Osteoblast (primary cell): ENCODE measurements around the gene SLC2A9. TPM values are rescaled to one million over a fixed set of nuclear protein-coding genes. Genes with fewer than 3 reads are reported as not detected.

ENCODE experiments used
- DNase-seq: peaks from one replicate; pipeline ENCODE4 v3.0.0; 2011; ENCODE audit warnings: low spot score, mixed read lengths; ENCODE audit not compliant: insufficient read length; ENCODE audit errors: missing footprints
- H2AFZ ChIP-seq: 2 replicates; pipeline ENCODE4 v1.6.0; 2011; ENCODE audit warnings: mild to moderate bottlenecking, low read length
- H3K27ac ChIP-seq: 2 replicates; pipeline ENCODE4 v1.5.1; 2011; ENCODE audit warnings: mild to moderate bottlenecking, low read depth, low read length, moderate library complexity
- H3K27me3 ChIP-seq: 2 replicates; pipeline ENCODE4 v1.6.0; 2012; ENCODE audit warnings: mild to moderate bottlenecking, control low read depth, inconsistent platforms, low read length, moderate library complexity; ENCODE audit not compliant: insufficient read depth
- H3K36me3 ChIP-seq: 2 replicates; pipeline ENCODE4 v1.5.1; 2011; ENCODE audit warnings: mild to moderate bottlenecking, low read length, control low read depth, moderate library complexity; ENCODE audit not compliant: insufficient read depth
- H3K4me1 ChIP-seq: 2 replicates; pipeline ENCODE4 v1.5.1; 2011; ENCODE audit warnings: mild to moderate bottlenecking, low read length, control low read depth, moderate library complexity; ENCODE audit not compliant: insufficient read depth
- H3K4me2 ChIP-seq: 2 replicates; pipeline ENCODE4 v1.6.0; 2011; ENCODE audit warnings: mild to moderate bottlenecking, low read length; ENCODE audit not compliant: insufficient read depth
- H3K4me3 ChIP-seq: fragments of 200-600 bp; sonication (generic); 3 replicates; pipeline ENCODE4 v1.5.1; 2012; ENCODE audit warnings: mild to moderate bottlenecking, low read length, inconsistent platforms; ENCODE audit not compliant: insufficient read depth
- H3K79me2 ChIP-seq: 2 replicates; pipeline ENCODE4 v1.6.0; 2012; ENCODE audit warnings: mild to moderate bottlenecking, low read length, control low read depth, inconsistent platforms; ENCODE audit not compliant: insufficient read depth
- H3K9me3 ChIP-seq: 2 replicates; pipeline ENCODE4 v1.5.1; 2011; ENCODE audit warnings: low read depth, low read length, control low read depth
- H4K20me1 ChIP-seq: 2 replicates; pipeline ENCODE4 v1.6.0; 2012; ENCODE audit warnings: mild to moderate bottlenecking, low read length, control low read depth; ENCODE audit not compliant: insufficient read depth
- total RNA-seq: library from RNA; depleted of rRNA; stranded (reverse); fragments of >200 nt; gene quantifications from 2 replicates; pipeline ENCODE4 v1.2.3, GENCODE V29; 2012
- TF ChIP-seq, protein P1 (sequence below): IDR thresholded peaks from 2 replicates; pipeline ENCODE4 v1.5.1; 2011; ENCODE audit warnings: mild to moderate bottlenecking, low read depth, low read length, moderate library complexity; ENCODE audit errors: extremely low read depth

Gene SLC2A9
- total RNA-seq, 1 donor: 2.5 TPM

DNA sequence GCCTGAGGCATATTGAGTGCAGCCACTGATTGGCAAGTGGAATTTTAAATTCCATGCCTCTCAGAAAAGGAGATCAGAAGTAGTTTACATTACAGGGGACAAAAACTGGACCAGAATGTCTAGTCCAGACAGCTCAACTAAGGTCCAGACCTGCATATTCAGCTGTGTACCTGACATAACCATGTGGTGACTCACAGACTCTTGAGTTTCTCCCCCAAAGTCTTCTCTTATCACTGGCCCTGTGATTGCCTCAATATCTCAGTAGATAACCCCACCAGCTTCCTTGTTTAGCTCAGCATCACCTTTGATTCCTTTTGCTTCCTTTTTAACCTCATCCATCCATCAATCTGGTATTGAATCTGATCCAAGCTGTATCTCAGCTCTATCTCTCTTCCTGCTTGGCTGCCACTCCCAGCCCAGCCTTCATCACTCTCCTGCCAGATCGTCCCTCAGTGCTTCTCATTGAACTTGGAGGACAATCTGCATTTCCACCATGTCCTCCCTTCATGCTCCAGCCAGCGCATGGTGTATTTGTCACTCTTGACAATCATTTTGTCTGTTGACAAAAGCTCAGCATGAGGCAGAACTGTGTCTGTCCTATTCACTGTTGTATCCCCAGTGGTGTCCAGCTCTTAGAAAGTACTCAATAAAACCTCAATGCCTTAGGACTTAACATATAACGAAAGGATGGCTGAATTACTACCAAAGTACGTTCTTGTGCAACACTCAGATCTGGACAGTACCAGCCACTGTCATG is 27.8 kb upstream of the SLC2A9 start:
- no peak overlapping the region for H3K4me3 ChIP-seq
- H3K27ac ChIP-seq: no peak overlapping the region
- H2AFZ ChIP-seq: no peak overlapping the region
- no peaks in the 10 kb centered on the region for H3K79me2 ChIP-seq
- H3K4me1 ChIP-seq: no peaks in the 10 kb centered on the region
- TF ChIP-seq, protein P1, sequence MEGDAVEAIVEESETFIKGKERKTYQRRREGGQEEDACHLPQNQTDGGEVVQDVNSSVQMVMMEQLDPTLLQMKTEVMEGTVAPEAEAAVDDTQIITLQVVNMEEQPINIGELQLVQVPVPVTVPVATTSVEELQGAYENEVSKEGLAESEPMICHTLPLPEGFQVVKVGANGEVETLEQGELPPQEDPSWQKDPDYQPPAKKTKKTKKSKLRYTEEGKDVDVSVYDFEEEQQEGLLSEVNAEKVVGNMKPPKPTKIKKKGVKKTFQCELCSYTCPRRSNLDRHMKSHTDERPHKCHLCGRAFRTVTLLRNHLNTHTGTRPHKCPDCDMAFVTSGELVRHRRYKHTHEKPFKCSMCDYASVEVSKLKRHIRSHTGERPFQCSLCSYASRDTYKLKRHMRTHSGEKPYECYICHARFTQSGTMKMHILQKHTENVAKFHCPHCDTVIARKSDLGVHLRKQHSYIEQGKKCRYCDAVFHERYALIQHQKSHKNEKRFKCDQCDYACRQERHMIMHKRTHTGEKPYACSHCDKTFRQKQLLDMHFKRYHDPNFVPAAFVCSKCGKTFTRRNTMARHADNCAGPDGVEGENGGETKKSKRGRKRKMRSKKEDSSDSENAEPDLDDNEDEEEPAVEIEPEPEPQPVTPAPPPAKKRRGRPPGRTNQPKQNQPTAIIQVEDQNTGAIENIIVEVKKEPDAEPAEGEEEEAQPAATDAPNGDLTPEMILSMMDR: no peak
- H3K9me3 ChIP-seq: no peaks in the 10 kb centered on the region
- no peaks in the 10 kb centered on the region for H4K20me1 ChIP-seq
- H3K4me2 ChIP-seq: no peak overlapping the region
- no peaks in the 10 kb centered on the region for H3K36me3 ChIP-seq
- DNase-seq: no peak
- no peaks in the 10 kb centered on the region for H3K27me3 ChIP-seq

DNA sequence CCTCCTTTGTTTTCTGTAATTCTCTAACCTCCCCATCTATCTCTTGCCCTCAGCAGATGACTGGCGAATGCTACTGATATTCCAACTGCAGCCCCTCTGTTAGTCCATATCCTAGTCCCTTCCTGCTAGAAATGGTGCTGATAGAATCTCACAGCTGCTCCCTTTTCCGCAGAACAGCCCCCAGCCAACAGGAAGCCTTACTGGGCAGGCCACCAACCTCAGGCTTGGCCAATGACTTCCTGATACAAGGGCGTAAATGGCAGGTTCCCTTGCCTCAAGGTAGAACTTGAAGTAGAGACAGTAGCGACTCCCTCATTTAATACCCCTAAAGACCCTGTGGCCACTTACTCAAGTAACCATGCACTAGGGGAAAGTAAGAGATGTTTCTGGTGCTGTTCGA is 26.7 kb upstream of the SLC2A9 start:
- no peaks in the 10 kb centered on the region for H4K20me1 ChIP-seq
- H3K9me3 ChIP-seq: no peaks in the 10 kb centered on the region
- TF ChIP-seq, protein P1: no peak
- no peak for DNase-seq
- H2AFZ ChIP-seq: no peak overlapping the region
- no peaks in the 10 kb centered on the region for H3K4me1 ChIP-seq
- H3K79me2 ChIP-seq: no peaks in the 10 kb centered on the region
- no peaks in the 10 kb centered on the region for H3K36me3 ChIP-seq
- H3K27ac ChIP-seq: no peak overlapping the region
- H3K4me3 ChIP-seq: no peak overlapping the region
- H3K4me2 ChIP-seq: no peak overlapping the region
- no peaks in the 10 kb centered on the region for H3K27me3 ChIP-seq

DNA sequence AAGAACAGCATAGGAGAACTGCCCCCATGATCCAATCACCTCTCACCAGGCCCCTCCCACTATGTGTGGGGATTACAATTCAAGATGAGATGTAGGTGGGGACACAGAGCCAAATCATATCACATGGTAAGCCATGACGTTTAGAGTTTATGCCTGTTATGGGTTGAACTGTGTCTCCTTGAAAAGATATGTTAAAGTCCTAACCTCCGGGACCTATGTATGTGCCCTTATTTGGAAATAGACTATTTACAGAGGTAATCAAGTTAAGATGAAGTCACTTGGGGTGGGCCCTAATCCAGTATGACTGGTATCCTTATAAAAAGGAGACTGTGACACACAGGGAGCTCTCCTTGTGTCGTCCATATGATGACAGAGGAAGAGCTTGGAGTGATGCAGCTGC is 25.2 kb upstream of the SLC2A9 start:
- DNase-seq: no peak
- TF ChIP-seq, protein P1: no peak
- H3K9me3 ChIP-seq: no peaks in the 10 kb centered on the region
- H3K27me3 ChIP-seq: no peaks in the 10 kb centered on the region
- no peaks in the 10 kb centered on the region for H3K79me2 ChIP-seq
- no peaks in the 10 kb centered on the region for H4K20me1 ChIP-seq
- H3K27ac ChIP-seq: no peak overlapping the region
- no peaks in the 10 kb centered on the region for H3K4me1 ChIP-seq
- no peak overlapping the region for H3K4me2 ChIP-seq
- no peaks in the 10 kb centered on the region for H3K36me3 ChIP-seq
- no peak overlapping the region for H2AFZ ChIP-seq
- H3K4me3 ChIP-seq: no peak overlapping the region

DNA sequence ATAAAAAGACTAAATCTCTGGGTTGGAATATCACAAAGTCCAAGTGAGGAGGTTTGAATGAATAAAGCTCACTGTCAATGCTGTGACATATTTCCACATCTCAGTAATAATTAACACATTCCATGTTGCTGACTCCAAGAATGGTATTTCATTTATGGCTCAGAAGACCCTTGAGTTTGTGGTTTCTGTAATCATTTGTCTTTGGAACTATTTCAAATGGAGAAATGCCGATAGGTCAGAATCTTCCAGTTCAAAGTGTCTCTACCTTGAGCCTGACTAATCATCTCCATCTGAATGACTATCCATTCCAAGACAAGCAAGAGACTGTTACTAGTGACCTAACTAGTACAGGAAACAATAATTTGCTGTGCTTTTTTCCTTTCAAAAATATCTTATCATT is 24.2 kb upstream of the SLC2A9 start:
- no peaks in the 10 kb centered on the region for H3K9me3 ChIP-seq
- peaks cover 3% of the 10 kb centered on the region for H3K27me3 ChIP-seq
- no peaks in the 10 kb centered on the region for H4K20me1 ChIP-seq
- H3K4me2 ChIP-seq: no peak overlapping the region
- no peak overlapping the region for H3K4me3 ChIP-seq
- TF ChIP-seq, protein P1: no peak
- no peaks in the 10 kb centered on the region for H3K79me2 ChIP-seq
- H3K27ac ChIP-seq: no peak overlapping the region
- H3K36me3 ChIP-seq: no peaks in the 10 kb centered on the region
- no peaks in the 10 kb centered on the region for H3K4me1 ChIP-seq
- DNase-seq: peak; percentile 45
- no peak overlapping the region for H2AFZ ChIP-seq
